ENCODE results near the gene PCDHB8.
"Not testable (repeated sequence)": the region's sequence is repeated elsewhere in the genome, so short reads cannot be mapped to it uniquely, and the experiment has no call there.

Gene PCDHB8

GRCh38 chr5:141177577-141178191 lies at the start of gene PCDHB8:
TSS of gene PCDHB8 (plus strand) at chr5:141177790. CDS start at chr5:141178035, 245 bp downstream.
- not testable (repeated sequence) for DNase-seq

- DNase-seq: no peak
These were observed 42.4 kb upstream of the PCDHB8 start, which contains the start of gene PCDHB5 for GRCh38 chr5:141135030-141135717. TSS of gene PCDHB5 (plus strand) at chr5:141135206. CDS start at chr5:141135435, 229 bp downstream.

GRCh38 chr5:141135718-141136266 lies 41.8 kb upstream of the PCDHB8 start:
- DNase-seq: no peak

GRCh38 chr5:141137346-141137745 lies 40.2 kb upstream of the PCDHB8 start:
- not testable (repeated sequence) for DNase-seq

DNA sequence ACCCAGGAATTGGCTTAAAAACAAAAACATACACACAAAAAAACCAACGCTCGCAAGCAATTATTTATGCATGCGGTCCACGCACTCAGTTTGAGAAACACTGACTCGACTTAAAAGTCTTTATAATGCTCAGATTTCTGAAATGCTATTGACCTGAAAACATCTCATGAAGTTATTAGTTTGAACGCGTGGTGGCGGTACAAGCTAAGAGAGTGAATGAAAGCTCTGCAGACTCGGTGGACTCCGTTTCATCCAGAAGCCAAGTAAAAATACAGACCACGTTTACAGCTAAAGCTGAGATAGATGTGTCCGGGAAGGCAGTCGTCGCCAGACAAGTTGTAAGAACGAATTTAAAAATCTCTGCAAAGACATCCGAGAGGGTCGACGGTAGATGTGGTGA lies 27.8 kb upstream of the PCDHB8 start, which contains the start of gene PCDHB6:
PCDHB6 (plus strand) TSS at position 246 of the 400 bp plus-strand sequence. CDS start 201 bp downstream, outside the sequence.
- no peak for DNase-seq

DNA sequence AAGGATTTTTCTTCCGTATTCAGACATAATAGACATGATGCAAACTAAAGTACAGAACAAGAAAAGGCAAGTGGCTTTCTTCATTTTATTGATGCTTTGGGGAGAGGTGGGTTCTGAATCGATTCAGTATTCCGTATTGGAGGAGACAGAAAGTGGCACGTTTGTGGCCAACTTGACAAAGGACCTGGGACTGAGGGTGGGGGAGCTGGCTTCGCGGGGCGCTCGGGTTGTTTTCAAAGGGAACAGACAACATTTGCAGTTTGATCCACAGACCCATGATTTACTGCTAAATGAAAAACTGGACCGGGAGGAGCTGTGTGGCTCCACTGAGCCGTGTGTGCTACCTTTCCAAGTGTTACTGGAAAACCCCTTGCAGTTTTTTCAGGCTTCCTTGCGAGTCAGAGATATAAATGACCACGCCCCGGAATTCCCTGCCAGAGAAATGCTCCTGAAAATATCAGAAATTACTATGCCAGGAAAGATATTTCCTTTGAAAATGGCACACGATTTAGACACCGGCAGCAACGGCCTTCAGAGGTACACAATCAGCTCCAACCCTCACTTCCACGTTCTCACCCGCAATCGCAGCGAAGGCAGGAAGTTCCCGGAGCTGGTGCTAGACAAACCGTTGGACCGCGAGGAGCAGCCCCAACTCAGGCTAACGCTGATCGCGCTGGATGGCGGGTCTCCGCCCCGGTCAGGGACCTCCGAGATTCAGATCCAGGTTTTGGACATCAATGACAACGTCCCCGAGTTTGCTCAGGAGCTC lies 27.2 kb upstream of the PCDHB8 start:
- no peak for DNase-seq

DNA sequence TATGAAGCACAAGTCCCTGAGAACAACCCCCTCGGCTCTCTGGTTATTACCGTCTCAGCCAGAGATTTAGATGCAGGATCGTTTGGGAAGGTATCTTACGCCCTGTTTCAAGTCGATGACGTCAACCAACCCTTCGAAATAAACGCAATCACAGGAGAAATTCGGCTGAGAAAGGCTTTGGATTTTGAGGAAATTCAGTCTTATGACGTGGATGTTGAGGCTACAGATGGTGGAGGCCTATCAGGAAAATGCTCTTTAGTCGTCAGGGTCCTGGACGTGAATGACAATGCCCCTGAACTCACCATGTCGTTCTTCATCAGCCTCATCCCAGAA lies 26.6 kb upstream of the PCDHB8 start:
- DNase-seq: no peak

- DNase-seq: not testable (repeated sequence)
These were observed 26.0 kb upstream of the PCDHB8 start for GRCh38 chr5:141151632-141152031.

DNA sequence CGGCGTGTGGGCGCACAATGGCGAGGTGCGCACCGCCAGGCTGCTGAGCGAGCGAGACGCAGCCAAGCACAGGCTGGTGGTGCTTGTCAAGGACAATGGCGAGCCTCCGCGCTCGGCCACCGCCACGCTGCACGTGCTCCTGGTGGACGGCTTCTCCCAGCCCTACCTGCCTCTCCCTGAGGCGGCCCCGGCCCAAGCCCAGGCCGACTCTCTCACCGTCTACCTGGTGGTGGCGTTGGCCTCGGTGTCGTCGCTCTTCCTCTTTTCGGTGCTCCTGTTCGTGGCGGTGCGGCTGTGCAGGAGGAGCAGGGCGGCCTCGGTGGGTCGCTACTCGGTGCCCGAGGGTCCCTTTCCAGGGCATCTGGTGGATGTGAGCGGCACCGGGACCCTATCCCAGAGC lies 25.5 kb upstream of the PCDHB8 start:
- not testable (repeated sequence) for DNase-seq

DNA sequence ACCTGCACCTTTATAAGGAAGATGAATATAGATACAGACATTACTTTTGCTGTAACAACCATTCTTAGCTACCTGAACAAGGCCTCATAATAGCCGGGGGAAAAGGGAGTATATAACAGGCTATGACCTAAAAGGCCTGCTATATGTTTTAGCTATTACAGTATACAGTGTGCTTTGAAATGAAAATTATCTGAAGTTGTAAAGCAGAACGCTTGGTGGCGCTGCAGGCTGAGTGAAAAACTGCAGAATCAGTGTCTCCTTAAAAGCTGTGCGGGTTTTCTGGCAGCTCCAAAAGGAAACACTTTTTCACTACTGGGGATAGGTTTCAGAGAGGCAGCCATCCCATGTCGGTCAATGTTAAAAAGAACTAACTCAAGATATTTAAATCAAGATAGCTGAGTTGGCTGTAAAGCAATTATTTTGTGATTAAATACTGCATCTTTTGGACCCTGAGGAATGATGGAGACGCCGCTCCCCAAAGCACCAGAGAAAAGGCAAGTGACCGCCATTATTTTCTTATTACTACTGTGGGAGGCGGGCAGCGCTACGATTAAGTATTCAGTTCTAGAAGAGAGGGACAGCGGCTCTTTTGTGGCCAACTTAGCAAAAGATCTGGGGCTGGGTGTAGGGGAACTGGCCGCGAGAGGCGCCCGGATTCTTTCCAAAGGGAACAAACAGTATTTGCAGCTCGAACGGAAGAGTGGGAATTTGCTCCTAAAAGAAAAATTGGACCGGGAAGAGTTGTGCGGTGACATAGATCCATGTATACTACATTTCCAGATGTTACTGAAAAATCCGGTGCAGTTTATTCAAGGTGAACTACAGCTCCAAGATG lies 21.8 kb upstream of the PCDHB8 start:
- no peak for DNase-seq

GRCh38 chr5:141157356-141157755 lies 20.2 kb upstream of the PCDHB8 start:
- not testable (repeated sequence) for DNase-seq

DNA sequence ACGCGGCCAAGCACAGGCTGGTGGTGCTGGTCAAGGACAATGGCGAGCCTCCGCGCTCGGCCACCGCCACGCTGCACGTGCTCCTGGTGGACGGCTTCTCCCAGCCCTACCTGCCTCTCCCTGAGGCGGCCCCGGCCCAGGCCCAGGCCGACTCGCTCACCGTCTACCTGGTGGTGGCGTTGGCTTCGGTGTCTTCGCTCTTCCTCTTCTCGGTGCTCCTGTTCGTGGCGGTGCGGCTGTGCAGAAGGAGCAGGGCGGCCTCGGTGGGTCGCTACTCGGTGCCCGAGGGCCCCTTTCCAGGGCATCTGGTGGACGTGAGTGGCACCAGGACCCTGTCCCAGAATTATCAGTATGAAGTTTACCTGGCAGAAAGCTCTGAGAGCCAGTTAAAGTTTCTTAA lies 19.7 kb upstream of the PCDHB8 start:
- DNase-seq: not testable (repeated sequence)

GRCh38 chr5:141172381-141173204 lies 5.0 kb upstream of the PCDHB8 start, which contains the start of gene PCDHB7:
TSS of gene PCDHB7 (plus strand) at chr5:141172644. CDS start at chr5:141172836, 192 bp downstream.
- DNase-seq: no peak

GRCh38 chr5:141174291-141175104 lies 3.1 kb upstream of the PCDHB8 start:
- DNase-seq: not testable (repeated sequence)

- DNase-seq: no peak
These were observed 1.7 kb upstream of the PCDHB8 start for GRCh38 chr5:141175933-141176332.

DNA sequence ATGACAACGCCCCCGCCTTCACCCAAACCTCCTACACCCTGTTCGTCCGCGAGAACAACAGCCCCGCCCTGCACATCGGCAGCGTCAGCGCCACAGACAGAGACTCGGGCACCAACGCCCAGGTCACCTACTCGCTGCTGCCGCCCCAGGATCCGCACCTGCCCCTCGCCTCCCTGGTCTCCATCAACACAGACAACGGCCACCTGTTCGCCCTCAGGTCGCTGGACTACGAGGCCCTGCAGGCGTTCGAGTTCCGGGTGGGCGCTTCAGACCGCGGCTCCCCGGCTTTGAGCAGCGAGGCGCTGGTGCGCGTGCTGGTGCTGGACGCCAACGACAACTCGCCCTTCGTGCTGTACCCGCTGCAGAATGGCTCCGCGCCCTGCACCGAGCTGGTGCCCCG lies 1.8 kb downstream of the PCDHB8 start:
- not testable (repeated sequence) for DNase-seq

DNA sequence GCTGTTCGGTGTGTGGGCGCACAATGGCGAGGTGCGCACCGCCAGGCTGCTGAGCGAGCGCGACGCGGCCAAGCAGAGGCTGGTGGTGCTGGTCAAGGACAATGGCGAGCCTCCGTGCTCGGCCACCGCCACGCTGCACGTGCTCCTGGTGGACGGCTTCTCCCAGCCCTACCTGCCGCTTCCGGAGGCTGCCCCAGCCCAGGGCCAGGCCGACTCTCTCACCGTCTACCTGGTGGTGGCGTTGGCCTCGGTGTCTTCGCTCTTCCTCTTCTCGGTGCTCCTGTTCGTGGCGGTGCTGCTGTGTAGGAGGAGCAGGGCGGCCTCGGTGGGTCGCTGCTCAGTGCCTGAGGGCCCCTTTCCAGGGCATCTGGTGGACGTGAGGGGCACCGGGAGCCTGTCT lies 2.3 kb downstream of the PCDHB8 start:
- not testable (repeated sequence) for DNase-seq

DNA sequence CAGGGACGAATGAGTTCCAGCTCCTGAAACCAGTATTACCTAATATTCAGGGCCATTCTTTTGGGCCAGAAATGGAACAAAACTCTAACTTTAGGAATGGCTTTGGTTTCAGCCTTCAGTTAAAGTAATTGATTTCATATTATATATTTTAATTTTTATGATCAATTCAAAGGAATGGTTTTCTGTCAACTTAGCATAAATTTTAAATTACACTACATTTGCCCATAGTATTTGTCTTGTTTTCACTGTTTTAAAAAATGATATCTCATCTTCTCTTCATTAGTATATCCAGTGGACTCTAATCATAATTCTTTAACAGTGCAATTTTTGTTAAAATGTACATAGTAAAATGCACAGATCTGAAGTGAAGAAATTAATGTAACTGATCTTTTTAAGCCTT lies 2.7 kb downstream of the PCDHB8 start:
- no peak for DNase-seq

GRCh38 chr5:141182248-141182647 lies 4.7 kb downstream of the PCDHB8 start, which contains the start of gene PCDHB16:
TSS of gene PCDHB16 (plus strand) at chr5:141182387. CDS start at chr5:141182560, 173 bp downstream.
- no peak for DNase-seq
